RWPE1 (cell line): Measurements from ENCODE around the gene APC2.
A peak's percentile ranks its signal among the peaks of the same experiment; 100 is the strongest.

ENCODE experiments used
- CTCF ChIA-PET: fragments of 350-600 bp; sonication (Branson Sonifier 250); formaldehyde crosslinking; extraction: SDS; loops from one replicate; lab custom pipeline; 2021; lab: Yijun Ruan, JAX
- POLR2A ChIA-PET: fragments of 400-600 bp; formaldehyde crosslinking; extraction: SDS; loops from one replicate; lab custom pipeline; 2020; ENCODE audit warnings: antibody characterized with exemption; ENCODE audit not compliant: low non-redundant PET; lab: Yijun Ruan, JAX
- DNase-seq: peaks from one replicate; pipeline ENCODE4 v3.0.0; 2012; ENCODE audit warnings: low spot score
- H3K27ac ChIP-seq: fragments of 450-650 bp; 2 replicates; pipeline ENCODE4 v1.5.1; 2017
- TF ChIP-seq, protein P1 (sequence below): fragments of 450-650 bp; conservative IDR thresholded peaks from 2 replicates; pipeline ENCODE4 v1.5.1; 2017; ENCODE audit warnings: low read depth, mild to moderate bottlenecking

Gene APC2

DNA sequence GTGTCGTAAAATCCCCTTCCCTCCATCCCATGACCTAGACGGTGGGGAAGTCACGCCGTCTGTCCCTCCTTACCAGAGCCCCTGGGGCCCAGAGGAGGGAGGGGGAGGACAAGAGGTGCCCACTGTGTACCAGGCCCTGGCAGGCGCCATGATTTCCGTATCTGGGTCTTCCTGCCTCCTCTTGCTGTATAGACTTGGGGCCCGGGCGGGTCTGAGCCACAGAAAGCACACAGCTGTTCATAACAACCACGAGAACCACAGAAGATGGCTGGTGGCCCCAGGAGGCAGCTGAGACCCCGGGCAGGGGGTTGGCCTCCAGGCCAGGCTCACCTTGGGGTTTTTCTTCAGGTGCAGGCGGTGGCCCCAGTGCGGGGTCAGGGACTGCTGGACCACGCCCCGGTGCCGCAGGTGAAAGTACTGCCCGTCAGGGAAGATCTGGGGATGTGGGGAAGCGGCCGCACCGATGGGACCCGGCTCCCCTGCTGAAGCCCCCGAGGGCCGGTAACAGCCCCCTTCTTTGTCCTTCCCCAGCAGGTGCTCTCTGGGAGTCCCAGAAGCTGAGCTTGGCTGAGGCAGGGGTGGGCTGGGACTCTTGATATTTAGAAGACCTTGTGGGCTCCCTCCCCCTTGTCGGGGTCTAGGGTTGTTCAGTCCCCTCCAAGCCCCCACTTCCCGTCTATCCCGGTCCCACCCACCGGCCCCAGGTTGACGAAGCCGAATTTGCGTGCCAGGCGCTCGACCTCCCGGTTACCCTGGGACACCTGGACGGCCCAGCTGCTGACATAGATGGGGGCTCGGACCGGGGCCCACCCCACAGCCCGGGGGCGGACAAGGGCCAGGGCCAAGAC is 39.8 kb downstream of the APC2 start:
- ChIA-PET CTCF (no interaction called here), POLR2A (no interaction called here)
- H3K27ac ChIP-seq, result peak overlapping the region; percentile 76
- TF ChIP-seq, protein P1, sequence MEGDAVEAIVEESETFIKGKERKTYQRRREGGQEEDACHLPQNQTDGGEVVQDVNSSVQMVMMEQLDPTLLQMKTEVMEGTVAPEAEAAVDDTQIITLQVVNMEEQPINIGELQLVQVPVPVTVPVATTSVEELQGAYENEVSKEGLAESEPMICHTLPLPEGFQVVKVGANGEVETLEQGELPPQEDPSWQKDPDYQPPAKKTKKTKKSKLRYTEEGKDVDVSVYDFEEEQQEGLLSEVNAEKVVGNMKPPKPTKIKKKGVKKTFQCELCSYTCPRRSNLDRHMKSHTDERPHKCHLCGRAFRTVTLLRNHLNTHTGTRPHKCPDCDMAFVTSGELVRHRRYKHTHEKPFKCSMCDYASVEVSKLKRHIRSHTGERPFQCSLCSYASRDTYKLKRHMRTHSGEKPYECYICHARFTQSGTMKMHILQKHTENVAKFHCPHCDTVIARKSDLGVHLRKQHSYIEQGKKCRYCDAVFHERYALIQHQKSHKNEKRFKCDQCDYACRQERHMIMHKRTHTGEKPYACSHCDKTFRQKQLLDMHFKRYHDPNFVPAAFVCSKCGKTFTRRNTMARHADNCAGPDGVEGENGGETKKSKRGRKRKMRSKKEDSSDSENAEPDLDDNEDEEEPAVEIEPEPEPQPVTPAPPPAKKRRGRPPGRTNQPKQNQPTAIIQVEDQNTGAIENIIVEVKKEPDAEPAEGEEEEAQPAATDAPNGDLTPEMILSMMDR, result no peak
- no peak for DNase-seq

DNA sequence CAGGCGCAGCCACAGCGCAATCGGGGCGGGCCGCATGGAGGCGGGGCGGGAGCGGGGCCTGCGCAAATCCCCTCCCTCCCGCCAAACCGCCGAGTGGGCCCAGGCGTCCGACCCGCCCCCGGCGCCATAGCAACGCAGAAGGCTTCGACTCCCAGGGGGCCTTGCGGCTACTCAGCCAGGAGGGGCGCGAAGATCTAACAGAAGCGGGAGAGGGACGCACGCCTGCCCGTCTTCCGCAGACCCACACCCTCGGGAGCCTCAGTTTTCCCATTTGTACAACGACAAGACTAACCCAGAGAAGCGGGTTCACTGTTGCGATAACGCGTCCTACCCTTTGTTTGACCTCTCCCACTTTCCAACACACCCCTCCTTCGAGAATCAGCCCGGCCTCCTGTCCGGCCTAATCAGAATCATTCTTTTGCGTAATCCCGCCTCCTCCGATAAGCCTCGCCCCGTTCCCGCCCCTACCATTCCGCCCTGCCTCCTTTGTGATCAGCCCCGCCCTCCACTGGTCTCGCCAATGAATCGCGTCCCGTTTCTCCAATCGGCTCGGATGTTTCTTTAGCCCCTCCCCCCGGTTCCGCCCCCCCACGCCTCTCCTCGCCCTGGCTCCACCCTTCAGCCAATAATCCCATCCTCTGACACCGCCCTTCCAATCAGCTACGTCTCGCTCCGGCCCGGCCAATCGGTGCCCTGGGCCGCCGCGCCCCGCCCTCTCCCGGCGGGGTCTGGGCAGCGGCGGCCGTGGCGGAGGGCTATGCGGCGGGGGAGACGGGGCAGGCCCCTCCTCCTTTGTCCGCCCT is 40.6 kb downstream of the APC2 start, which contains the start of gene PCSK4:
PCSK4 (minus strand) TSS at position 40 of the 803 bp plus-strand sequence; CDS start at position 36, 4 bp downstream.
- peak within 1 kb of the TSS; percentile 76 for H3K27ac ChIP-seq
- ChIA-PET POLR2A (interaction anchor here (0.6 kb wide), 3 partner anchors 19 to 367 kb away, joined by 3 to 6 read pairs (median 5); no protein-coding TSS in a partner anchor), CTCF (interaction anchor here (0.6 kb wide), 1 partner anchor 115 kb away, joined by 3 read pairs; no protein-coding TSS in a partner anchor)
- DNase-seq, result peak; percentile 98
- TF ChIP-seq, protein P1, result no peak

DNA sequence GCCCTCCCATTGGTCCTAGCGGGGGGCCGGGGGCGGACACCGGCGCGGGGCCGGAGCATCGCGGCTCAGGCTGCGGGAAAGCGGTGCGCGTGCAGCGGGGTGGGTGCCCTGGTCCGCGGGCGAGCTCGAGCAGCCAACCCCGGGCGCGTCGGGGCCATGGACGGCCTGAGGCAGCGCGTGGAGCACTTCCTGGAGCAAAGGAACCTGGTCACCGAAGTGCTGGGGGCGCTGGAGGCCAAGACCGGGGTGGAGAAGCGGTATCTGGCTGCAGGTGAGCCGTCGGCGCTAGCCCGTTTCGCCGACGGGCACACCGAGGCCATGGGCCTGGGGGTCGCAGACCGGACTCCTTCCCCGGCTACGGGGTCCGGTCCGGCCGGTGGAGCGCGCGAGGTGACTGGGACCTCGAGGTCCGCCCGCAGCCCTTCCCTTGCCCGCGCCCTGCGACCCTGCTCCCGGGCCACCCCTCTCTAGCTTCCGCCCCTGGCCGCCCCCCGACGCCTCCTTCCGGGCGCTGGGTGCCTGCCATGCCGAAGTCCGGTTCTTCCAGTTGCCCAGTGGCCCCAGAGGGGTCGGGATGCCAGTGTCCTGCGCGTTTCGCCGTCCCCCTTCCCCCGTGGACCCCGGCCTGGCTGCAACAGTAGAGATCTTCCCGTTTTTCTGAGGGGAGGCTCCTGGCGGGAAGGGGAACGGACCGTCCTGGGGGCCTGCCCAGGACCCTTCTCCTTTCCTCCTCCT is 41.4 kb downstream of the APC2 start, which contains the start of gene REEP6:
REEP6 (plus strand) TSS at position 68 of the 735 bp plus-strand sequence; CDS start at position 157, 89 bp downstream.
- ChIA-PET CTCF (interaction anchor here (0.6 kb wide), 1 partner anchor 116 kb away, joined by 3 read pairs; no protein-coding TSS in a partner anchor), POLR2A (interaction anchor here (0.6 kb wide), 3 partner anchors 19 to 366 kb away, joined by 3 to 6 read pairs (median 5); no protein-coding TSS in a partner anchor)
- no peak for DNase-seq
- TF ChIP-seq, protein P1, result no peak
- H3K27ac ChIP-seq, result peak within 1 kb of the TSS; percentile 76

DNA sequence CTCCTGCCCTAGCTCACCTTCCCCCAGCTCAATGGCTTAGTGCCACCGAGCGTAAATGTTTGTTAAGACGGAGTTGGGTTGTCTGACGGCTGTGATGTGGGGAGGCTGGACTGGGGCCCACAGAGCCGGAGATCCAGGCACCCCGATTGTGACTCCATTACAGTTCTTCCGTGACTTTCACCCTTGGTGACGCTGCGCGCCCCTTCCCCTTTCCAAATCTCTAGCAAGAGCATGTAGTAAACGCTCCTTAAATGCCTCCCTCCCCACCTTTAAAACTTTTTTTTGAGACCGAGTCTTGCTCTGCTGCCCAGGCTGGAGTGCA is 41.9 kb downstream of the APC2 start:
- no peak overlapping the region for H3K27ac ChIP-seq
- ChIA-PET POLR2A (no interaction called here), CTCF (interaction anchor here (0.6 kb wide), 1 partner anchor 106 kb away, joined by 3 read pairs; no protein-coding TSS in a partner anchor)
- no peak for DNase-seq
- TF ChIP-seq, protein P1, result no peak

DNA sequence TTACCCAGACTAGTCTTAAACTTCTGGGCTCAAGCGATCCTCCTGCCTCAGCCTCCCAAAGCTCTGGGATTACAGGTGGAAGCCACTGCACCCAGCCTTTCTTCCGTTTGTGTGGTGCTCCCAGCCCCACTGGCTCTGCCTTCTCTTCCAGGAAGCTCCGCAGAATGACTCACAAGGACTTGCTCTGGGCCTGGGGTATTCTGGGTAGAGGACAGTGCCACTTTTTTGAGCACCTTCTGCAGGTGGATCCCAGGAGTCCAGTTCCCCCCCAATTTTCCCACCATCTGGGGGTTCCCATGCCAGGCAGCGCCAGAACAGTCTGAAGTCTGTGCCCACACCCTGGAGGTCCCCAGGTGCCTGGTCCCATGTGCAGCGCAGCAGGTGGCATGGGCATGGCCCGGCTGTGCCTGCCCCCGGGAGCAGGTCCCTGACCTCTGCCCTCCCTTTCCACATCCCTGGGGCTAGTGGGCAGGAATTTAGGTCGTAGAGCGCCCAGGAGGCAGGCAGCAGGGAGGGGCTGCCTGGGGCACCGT is 42.6 kb downstream of the APC2 start:
- no peak for DNase-seq
- ChIA-PET CTCF (interaction anchor here (0.6 kb wide), 1 partner anchor 105 kb away, joined by 3 read pairs; no protein-coding TSS in a partner anchor), POLR2A (no interaction called here)
- TF ChIP-seq, protein P1, result no peak
- no peak overlapping the region for H3K27ac ChIP-seq
